Activated T-cell treated with anti-CD3 and anti-CD28 coated beads, Interleukin-2, amount 50 U/mL, for 24 hours (primary cell): ENCODE data around the gene ARL16.
A peak's percentile ranks its signal among the peaks of the same experiment; 100 is the strongest.

Source experiments
- DNase-seq: peaks from one replicate; pipeline ENCODE4 v3.0.0-alpha.2; 2020
- H3K27ac Mint-ChIP-seq: 2 replicates; pipeline ENCODE4 v1.8.0; 2020; ENCODE audit warnings: mild to moderate bottlenecking, mixed read lengths
- H3K27me3 Mint-ChIP-seq: 2 replicates; pipeline ENCODE4 v1.8.0; 2020; ENCODE audit warnings: mixed read lengths
- H3K36me3 Mint-ChIP-seq: 2 replicates; pipeline ENCODE4 v1.8.0; 2020; ENCODE audit warnings: low read depth, mixed read lengths
- H3K4me1 Mint-ChIP-seq: 2 replicates; pipeline ENCODE4 v1.8.0; 2020; ENCODE audit warnings: low read depth, mixed read lengths
- H3K4me3 Mint-ChIP-seq: 2 replicates; pipeline ENCODE4 v1.8.0; 2020; ENCODE audit warnings: mild to moderate bottlenecking, moderate library complexity, mixed read lengths
- H3K9me3 Mint-ChIP-seq: 2 replicates; pipeline ENCODE4 v1.8.0; 2020; ENCODE audit warnings: mixed read lengths

Gene ARL16

DNA sequence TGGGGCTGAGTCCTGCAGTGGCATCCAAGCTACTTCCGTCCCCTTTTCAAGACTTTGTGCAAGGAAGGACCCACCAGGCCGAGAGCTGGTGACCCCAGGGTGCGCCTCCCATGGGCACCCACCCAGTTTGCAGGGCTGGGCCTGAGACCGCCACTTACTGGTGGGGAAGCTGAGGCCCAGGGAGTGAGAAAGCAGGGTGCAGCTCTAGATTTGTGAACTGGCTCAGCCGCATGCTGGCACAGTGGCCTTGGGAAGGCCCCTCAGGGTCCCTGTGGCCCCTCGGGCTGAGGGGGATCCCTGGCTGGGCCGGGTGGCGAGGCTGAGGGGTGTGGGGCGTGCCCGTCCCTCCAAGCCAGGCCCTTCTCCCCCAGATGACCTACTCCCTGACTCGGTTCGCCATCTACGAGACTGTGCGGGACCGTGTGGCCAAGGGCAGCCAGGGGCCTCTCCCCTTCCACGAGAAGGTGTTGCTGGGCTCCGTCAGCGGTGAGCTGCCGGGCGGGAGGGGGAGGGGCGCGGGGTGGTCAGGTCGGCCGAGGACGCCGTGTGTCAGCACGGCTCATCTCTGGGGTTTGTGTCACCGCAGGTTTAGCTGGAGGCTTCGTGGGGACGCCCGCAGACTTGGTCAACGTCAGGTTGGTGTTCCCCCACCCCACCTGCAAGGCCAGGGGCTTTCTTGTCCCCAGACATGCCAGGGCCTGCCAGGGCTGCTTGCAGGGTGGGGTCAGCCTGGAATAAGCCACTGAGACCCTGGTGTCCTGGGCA is 31.7 kb upstream of the ARL16 start:
- no peaks in the 10 kb centered on the region for H3K9me3 Mint-ChIP-seq
- H3K36me3 Mint-ChIP-seq = peaks cover 39% of the 10 kb centered on the region
- no peak for DNase-seq
- H3K4me3 Mint-ChIP-seq = no peak overlapping the region
- H3K4me1 Mint-ChIP-seq = peaks cover 28% of the 10 kb centered on the region
- no peak overlapping the region for H3K27ac Mint-ChIP-seq
- H3K27me3 Mint-ChIP-seq = no peaks in the 10 kb centered on the region

DNA sequence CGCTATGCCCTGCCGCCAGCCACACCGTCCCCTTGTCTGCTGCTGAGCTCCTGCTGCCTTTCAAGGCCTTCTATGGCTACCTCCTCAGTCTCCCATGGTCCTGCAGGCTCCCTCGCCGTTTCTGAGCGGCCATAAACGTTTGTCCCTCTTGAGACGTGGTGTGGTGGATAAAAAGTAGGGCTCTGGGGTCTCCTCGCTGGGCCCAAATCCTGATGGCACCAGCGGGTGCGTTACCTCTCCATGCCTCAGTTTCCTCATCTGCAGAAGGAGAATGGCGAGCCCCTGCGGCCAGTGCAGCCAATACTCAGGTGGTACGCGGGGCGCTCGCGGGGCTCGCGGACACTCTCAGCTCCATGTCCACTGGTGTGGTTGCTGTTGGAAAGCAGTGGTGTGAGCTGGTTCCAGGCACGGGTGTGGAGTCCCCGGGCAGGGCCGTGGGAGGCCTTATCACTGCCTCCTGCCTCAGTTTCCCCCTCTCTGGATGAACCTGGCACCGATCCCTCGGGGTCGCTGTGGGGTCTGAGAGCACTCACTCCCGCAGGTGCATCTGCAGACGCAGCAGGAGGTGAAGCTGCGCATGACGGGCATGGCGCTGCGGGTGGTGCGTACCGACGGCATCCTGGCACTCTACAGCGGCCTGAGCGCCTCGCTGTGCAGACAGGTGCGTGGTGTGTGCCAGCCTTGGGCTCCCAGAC is 31.0 kb upstream of the ARL16 start:
- Mint-ChIP-seq H3K9me3 (no peaks in the 10 kb centered on the region), H3K27ac (no peak overlapping the region), H3K36me3 (peaks cover 38% of the 10 kb centered on the region), H3K27me3 (no peaks in the 10 kb centered on the region), H3K4me1 (peaks cover 32% of the 10 kb centered on the region), H3K4me3 (peak overlapping the region; percentile 92)
- no peak for DNase-seq

DNA sequence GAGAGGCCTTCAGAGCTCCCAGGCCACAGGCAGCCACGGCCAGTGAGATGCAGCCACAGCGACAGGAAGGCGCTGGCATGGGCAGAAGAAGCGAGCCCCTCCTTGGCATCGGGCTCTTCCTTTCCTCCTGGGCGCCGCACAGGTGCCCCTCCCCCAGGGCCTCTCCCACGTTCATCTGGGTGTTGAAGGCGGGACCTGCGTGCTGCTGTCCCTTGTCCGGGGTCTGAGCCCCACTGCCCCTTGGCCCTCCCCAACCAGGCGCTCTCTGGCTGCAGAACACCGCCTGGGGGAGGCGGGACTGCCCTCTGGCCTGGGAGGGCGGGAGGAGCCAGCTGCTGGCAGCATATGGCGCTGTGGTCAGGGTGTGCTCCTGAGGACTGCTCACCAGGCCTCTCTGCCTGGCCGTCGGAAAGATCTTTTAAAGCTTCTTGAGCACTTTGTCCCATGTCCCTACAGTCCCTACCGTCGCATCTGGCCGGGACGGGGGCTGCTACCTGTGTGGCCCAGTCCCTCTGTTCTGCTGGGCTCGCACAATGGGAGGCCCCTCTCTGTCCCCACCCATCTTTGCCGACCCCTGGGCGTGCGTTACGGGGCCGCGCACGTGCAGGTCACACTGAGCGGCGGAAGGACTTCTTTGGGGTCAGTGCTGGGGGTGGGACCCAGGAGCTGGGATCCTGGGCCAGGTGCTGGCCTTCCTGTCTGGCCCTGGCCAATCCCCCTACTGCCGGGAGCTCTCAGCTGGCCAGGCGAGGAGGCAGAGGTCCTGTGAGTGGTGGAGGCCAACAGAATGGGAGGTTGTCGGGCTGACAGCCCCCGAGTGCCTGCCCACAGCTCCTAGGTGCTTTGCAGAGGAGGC is 30.2 kb upstream of the ARL16 start:
- no peaks in the 10 kb centered on the region for H3K9me3 Mint-ChIP-seq
- H3K36me3 Mint-ChIP-seq = peaks cover 34% of the 10 kb centered on the region
- H3K27ac Mint-ChIP-seq = no peak overlapping the region
- H3K4me3 Mint-ChIP-seq = peak overlapping the region; percentile 92
- no peak for DNase-seq
- H3K27me3 Mint-ChIP-seq = no peaks in the 10 kb centered on the region
- peaks cover 34% of the 10 kb centered on the region for H3K4me1 Mint-ChIP-seq

DNA sequence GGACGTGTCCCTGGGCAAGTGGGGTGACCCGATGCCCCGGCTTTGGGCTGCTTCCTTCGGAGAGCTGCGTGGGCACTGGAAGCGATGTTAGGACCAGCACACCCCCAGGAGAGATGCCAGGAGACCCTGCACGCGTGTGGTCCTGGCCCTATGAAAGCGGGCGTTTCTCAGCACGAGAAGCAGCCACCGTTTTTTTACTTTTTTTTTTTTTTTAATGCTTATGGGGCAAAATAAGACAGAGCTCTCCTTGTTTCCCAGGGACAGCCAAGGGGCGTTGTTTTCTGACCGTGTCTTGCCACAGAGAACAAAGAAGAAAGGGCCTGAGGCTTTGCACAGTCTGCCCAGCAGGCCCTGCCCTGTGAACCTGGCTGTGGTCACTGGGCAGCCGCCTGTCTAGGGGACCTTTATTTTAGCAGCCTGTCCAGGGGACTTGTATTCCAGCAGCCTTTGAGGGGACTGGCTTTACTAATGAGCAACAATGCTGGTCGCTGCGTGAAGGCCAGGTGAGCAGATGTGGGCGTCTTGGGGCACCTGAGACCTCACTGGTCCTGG is 29.5 kb upstream of the ARL16 start:
- H3K4me1 Mint-ChIP-seq = peaks cover 34% of the 10 kb centered on the region
- no peak for DNase-seq
- H3K27ac Mint-ChIP-seq = peak overlapping the region; percentile 88
- no peaks in the 10 kb centered on the region for H3K27me3 Mint-ChIP-seq
- H3K36me3 Mint-ChIP-seq = peaks cover 36% of the 10 kb centered on the region
- H3K4me3 Mint-ChIP-seq = peak overlapping the region; percentile 92
- H3K9me3 Mint-ChIP-seq = no peaks in the 10 kb centered on the region

DNA sequence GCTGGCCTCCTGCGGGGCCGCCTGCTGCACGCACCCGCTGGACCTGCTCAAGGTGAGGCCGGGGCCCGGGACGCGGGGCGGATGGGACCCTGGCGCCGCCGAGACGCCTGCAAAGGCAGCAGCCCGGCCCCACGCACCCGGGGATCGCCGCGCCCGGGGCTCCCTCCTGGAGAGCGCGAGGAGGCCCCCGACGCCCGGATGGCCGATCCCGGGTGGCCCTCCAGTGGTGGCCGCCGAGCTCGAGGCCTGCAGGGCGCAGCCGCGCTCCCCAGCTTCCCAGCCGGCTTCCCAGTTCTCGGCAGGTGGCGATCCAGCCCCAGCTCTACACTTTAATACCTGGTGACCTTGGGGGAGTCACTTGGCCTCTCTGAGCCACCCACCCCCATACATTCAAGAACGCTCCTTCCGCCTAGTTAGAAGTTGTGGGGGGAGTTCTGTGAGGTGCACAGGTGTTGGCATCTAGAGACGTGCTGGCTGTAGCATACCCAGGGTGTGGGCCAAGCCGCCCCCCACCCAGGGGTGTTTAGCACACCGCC is 28.9 kb upstream of the ARL16 start:
- Mint-ChIP-seq H3K36me3 (peaks cover 35% of the 10 kb centered on the region), H3K27me3 (no peaks in the 10 kb centered on the region), H3K27ac (peak overlapping the region; percentile 88)

DNA sequence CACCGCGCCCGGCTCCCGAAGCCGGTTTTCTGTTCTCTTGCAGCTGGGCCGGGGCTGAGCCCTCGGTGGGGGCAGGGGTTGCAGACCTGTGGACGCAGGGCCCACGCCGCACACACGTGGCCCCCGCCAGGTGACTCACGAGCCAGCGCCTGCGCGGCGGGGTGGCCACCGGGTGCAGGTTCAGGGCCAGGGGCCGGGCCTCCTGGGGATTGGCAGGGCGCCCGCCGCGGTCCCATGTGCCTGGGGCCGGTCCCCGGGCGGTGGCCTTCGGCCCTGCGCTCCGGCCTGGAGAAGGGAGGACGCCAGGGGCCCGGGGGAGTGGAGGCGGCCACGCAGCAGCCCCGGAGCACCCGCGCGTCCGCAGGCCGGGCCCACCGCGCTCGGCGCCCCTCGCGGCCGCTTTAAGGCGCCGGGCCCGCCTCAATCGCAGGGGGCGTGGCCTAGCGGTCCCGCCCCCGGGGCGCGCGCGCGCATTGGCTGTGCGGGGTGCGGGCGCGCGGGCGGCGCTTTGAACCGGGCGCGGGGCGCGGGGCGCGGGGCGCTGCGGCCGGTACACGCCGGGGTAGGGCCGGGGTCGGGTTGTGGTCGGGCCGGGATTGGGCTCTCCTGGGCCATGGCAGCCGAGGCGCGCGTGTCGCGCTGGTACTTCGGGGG is 28.3 kb upstream of the ARL16 start, which contains the start of gene SLC25A10:
Gene SLC25A10, plus strand, starts transcription at position 471 of the 654 bp plus-strand sequence. Its CDS starts 143 bp downstream, at position 614.
- H3K27ac Mint-ChIP-seq = peak within 1 kb of the TSS; percentile 88
- peak within 1 kb of the TSS; percentile 92 for H3K4me3 Mint-ChIP-seq
- H3K9me3 Mint-ChIP-seq = no peaks in the 10 kb centered on the region
- H3K27me3 Mint-ChIP-seq = no peaks in the 10 kb centered on the region
- H3K36me3 Mint-ChIP-seq = peaks cover 40% of the 10 kb centered on the region
- H3K4me1 Mint-ChIP-seq = peaks cover 34% of the 10 kb centered on the region
- peak; percentile 93 for DNase-seq

More for the DNA sequence above, 28.9 kb upstream of the ARL16 start:
- H3K9me3 Mint-ChIP-seq = no peaks in the 10 kb centered on the region
- H3K4me3 Mint-ChIP-seq = peak overlapping the region; percentile 92
- peaks cover 34% of the 10 kb centered on the region for H3K4me1 Mint-ChIP-seq
- no peak for DNase-seq

DNA sequence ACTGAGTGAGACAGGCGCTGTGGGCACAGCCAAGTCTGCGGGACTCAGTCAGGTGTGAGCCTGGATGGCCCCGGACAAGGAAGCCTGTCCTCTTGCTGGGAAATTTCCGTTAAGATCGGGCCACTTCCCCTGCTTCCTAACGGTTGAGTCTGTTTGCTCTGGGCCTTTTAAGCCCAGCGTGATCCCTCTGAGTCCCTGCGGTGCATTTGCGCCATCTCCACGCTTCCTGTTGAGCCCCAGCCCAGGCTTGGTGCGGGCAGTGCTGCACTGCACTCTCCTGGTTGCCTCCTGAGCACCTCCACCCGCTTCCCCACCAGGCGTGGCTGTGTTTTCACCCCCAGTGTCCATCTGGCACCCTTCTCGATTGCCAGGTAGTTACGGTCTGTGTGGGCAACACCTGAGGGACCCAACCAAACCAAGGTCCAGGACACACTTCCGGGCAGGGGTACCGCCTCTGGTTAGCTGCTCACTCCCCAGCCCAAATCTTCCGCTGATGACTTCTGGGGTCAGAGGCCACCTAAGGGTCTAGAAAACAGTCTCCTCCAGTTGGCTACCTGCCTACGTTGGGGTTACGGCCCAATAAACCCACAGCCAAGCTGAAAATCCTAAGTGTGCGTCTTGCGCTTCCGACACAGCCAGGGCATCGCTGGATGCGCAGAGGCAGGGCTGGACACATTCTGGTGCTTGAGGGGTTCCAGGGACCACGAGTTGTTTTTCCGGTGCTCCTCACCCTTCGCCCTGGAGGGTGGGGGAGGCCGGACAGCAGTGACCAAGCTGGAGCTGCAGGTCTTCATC is 27.1 kb upstream of the ARL16 start:
- peak overlapping the region; percentile 70 for H3K4me3 Mint-ChIP-seq
- peaks cover 49% of the 10 kb centered on the region for H3K36me3 Mint-ChIP-seq
- H3K27ac Mint-ChIP-seq = peak overlapping the region; percentile 82
- peaks cover 37% of the 10 kb centered on the region for H3K4me1 Mint-ChIP-seq
- no peaks in the 10 kb centered on the region for H3K9me3 Mint-ChIP-seq
- DNase-seq = peak; percentile 65
- H3K27me3 Mint-ChIP-seq = no peaks in the 10 kb centered on the region

DNA sequence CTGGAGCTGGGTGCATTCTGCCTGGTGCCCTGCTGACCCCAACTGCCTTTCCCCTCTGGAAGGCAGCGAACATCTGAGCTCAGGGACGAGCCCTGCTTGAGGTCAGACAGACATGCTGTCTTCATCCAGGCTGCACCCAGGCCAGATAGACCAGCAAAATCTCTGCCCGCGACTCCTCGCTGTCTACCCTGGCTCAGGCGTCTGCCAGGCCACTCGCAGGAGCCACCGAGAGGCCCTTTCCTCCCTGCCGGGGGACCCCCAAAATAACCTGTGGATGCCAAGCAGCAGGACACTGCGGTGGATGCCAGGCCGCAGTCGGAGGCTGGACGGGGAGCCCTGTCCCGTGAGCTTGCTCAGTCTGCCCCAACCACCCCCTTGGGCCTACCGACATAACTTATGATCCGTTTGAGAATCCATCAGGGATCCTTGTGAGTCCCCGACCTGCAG is 25.2 kb upstream of the ARL16 start:
- Mint-ChIP-seq H3K27ac (peak overlapping the region; percentile 41), H3K4me1 (peaks cover 44% of the 10 kb centered on the region), H3K27me3 (no peaks in the 10 kb centered on the region), H3K9me3 (no peaks in the 10 kb centered on the region), H3K4me3 (no peak overlapping the region), H3K36me3 (peaks cover 58% of the 10 kb centered on the region)
- no peak for DNase-seq

DNA sequence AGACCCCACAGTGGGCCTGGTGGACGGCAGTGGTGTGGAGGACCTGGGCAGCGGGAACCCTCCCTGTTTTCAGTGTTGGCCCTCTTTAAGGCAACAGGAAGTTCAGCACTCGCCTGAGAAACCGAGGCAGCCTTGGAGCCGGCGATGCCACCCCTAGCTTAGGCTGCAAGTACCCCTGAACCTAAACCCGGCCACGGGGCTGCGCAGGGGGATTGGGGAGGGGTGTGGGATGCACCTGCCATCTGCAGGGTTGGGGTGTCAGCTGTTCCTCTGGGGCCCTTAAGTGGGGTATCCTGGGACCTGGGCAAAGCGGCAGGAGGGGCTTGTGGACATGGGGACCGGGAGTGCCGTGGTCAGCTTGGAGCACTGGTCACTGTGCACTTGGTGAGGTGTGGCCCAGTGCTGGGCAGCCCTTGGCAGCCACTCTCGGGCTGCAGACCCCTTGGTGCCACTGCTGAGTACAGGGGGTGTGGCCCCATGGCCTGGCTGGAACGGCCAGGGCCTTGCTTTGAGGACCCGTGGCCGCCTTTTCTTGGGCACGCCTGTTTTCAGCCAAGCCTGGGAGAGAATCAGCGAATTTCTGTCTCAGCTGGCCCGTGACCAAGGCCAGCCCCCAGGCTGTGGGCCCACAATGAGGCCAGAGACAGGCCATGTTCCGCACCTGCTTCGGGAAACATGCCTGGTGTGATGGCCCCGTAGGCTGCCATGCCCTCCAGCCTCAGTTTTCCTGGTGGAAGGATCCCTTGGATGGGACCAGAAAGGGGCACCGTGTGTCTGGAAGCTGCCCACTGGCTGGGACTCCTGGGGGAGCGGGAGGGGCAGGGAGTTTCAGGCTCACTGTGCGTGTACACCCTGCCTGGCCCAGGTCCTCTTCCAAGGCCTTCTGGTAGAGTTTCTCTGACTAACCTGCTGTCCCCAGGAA is 24.4 kb upstream of the ARL16 start:
- H3K27me3 Mint-ChIP-seq = no peaks in the 10 kb centered on the region
- H3K27ac Mint-ChIP-seq = no peak overlapping the region

DNA sequence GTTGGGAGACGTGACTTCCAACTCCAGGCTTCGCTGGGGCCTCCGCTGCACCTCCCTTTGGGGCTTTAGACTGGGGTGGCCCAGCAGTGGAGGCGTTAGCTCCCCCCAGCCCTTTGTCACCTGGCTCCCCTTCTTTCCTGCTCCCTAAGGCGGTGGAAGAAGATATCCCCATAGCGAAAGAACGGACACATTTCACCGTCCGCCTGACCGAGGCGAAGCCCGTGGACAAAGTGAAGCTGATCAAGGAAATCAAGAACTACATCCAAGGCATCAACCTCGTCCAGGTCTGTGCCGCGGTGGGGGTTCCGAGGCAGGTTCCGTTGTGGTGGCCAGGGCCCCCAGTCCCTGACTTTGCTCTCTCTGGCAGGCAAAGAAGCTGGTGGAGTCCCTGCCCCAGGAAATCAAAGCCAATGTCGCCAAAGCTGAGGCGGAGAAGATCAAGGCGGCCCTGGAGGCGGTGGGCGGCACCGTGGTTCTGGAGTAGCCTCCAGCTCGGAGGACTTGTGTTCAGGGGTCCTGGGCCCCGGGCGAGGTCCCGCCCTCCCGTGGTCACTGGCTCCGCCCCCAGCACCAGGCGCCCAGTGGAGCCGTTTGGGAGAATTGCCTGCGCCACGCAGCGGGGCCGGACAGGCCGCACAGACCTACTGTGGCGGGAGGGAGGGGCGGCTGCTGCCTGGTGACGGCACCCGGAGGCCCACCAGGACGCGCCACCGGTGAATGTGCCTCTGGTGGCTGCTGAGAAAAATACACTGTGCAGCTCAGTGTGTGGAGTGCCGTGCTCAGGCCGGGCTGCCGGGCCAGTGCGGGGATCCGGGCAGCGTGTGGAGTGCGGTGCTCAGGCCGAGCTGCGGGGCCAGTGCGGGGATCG is 23.4 kb upstream of the ARL16 start:
- no peak for DNase-seq
- Mint-ChIP-seq H3K36me3 (peaks cover 65% of the 10 kb centered on the region), H3K4me3 (no peak overlapping the region), H3K27me3 (no peaks in the 10 kb centered on the region), H3K27ac (no peak overlapping the region), H3K9me3 (no peaks in the 10 kb centered on the region), H3K4me1 (peaks cover 36% of the 10 kb centered on the region)

More for the DNA sequence above, 24.4 kb upstream of the ARL16 start:
- Mint-ChIP-seq H3K36me3 (peaks cover 59% of the 10 kb centered on the region), H3K4me1 (peaks cover 39% of the 10 kb centered on the region), H3K4me3 (no peak overlapping the region), H3K9me3 (no peaks in the 10 kb centered on the region)
- no peak for DNase-seq

DNA sequence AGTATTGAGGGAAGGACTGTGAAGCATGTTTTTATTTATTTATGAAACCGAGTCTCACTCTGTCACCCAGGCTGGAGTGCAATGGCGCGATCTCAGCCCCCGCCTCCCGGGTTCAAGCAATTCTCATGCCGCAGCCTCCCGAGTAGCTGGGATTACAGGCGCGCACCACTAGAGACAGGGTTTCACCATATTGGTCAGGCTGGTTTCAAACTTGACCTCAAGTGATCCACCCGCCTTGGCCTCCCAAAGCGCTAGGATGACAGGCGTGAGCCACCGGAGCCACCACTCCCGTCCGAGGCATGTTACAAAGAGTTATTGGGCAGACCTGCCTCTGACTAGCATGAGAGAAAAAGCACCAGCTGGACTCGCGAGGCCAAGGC is 22.6 kb upstream of the ARL16 start:
- peak overlapping the region; percentile 89 for H3K27ac Mint-ChIP-seq
- H3K36me3 Mint-ChIP-seq = peaks cover 73% of the 10 kb centered on the region
- H3K27me3 Mint-ChIP-seq = no peaks in the 10 kb centered on the region
- H3K9me3 Mint-ChIP-seq = no peaks in the 10 kb centered on the region
- peaks cover 38% of the 10 kb centered on the region for H3K4me1 Mint-ChIP-seq
- H3K4me3 Mint-ChIP-seq = peak overlapping the region; percentile 46
- DNase-seq = no peak
